Osteoblast (primary cell): ENCODE data around the gene SAP130. TPM values are rescaled to one million over a fixed set of nuclear protein-coding genes. Genes with fewer than 3 reads are reported as not detected.
"Not testable (repeated sequence)": the region's sequence is repeated elsewhere in the genome, so short reads cannot be mapped to it uniquely, and the experiment has no call there.

Experiments
- DNase-seq: peaks from one replicate; pipeline ENCODE4 v3.0.0; 2011; ENCODE audit warnings: low spot score, mixed read lengths; ENCODE audit not compliant: insufficient read length; ENCODE audit errors: missing footprints
- H2AFZ ChIP-seq: 2 replicates; pipeline ENCODE4 v1.6.0; 2011; ENCODE audit warnings: mild to moderate bottlenecking, low read length
- H3K27ac ChIP-seq: 2 replicates; pipeline ENCODE4 v1.5.1; 2011; ENCODE audit warnings: mild to moderate bottlenecking, low read depth, low read length, moderate library complexity
- H3K27me3 ChIP-seq: 2 replicates; pipeline ENCODE4 v1.6.0; 2012; ENCODE audit warnings: mild to moderate bottlenecking, control low read depth, inconsistent platforms, low read length, moderate library complexity; ENCODE audit not compliant: insufficient read depth
- H3K36me3 ChIP-seq: 2 replicates; pipeline ENCODE4 v1.5.1; 2011; ENCODE audit warnings: mild to moderate bottlenecking, low read length, control low read depth, moderate library complexity; ENCODE audit not compliant: insufficient read depth
- H3K4me1 ChIP-seq: 2 replicates; pipeline ENCODE4 v1.5.1; 2011; ENCODE audit warnings: mild to moderate bottlenecking, low read length, control low read depth, moderate library complexity; ENCODE audit not compliant: insufficient read depth
- H3K4me2 ChIP-seq: 2 replicates; pipeline ENCODE4 v1.6.0; 2011; ENCODE audit warnings: mild to moderate bottlenecking, low read length; ENCODE audit not compliant: insufficient read depth
- H3K4me3 ChIP-seq: fragments of 200-600 bp; sonication (generic); 3 replicates; pipeline ENCODE4 v1.5.1; 2012; ENCODE audit warnings: mild to moderate bottlenecking, low read length, inconsistent platforms; ENCODE audit not compliant: insufficient read depth
- H3K79me2 ChIP-seq: 2 replicates; pipeline ENCODE4 v1.6.0; 2012; ENCODE audit warnings: mild to moderate bottlenecking, low read length, control low read depth, inconsistent platforms; ENCODE audit not compliant: insufficient read depth
- H3K9me3 ChIP-seq: 2 replicates; pipeline ENCODE4 v1.5.1; 2011; ENCODE audit warnings: low read depth, low read length, control low read depth
- H4K20me1 ChIP-seq: 2 replicates; pipeline ENCODE4 v1.6.0; 2012; ENCODE audit warnings: mild to moderate bottlenecking, low read length, control low read depth; ENCODE audit not compliant: insufficient read depth
- CTCF ChIP-seq: IDR thresholded peaks from 2 replicates; pipeline ENCODE4 v1.5.1; 2011; ENCODE audit warnings: mild to moderate bottlenecking, low read depth, low read length, moderate library complexity; ENCODE audit errors: extremely low read depth
- total RNA-seq: library from RNA; depleted of rRNA; stranded (reverse); fragments of >200 nt; gene quantifications from 2 replicates; pipeline ENCODE4 v1.2.3, GENCODE V29; 2012

The SAP130 gene
- total RNA-seq, 1 donor = 5.4 TPM

- H3K27ac ChIP-seq = no peak overlapping the region
- H3K4me1 ChIP-seq = no peaks in the 10 kb centered on the region
- no peak overlapping the region for H2AFZ ChIP-seq
- H3K79me2 ChIP-seq = no peaks in the 10 kb centered on the region
- no peaks in the 10 kb centered on the region for H3K9me3 ChIP-seq
- peaks cover 21% of the 10 kb centered on the region for H3K27me3 ChIP-seq
- TF ChIP-seq CTCF = no peak
- no peak overlapping the region for H3K4me2 ChIP-seq
- H3K36me3 ChIP-seq = no peaks in the 10 kb centered on the region
- H4K20me1 ChIP-seq = no peaks in the 10 kb centered on the region
- H3K4me3 ChIP-seq = no peak overlapping the region
- no peak for DNase-seq
These were observed 118.8 kb downstream of the SAP130 start for GRCh38 chr2:127909019-127909418.

GRCh38 chr2:127907733-127908400 is 120.0 kb downstream of the SAP130 start:
- not testable (repeated sequence) for H3K4me1 ChIP-seq, H3K9me3 ChIP-seq, H3K36me3 ChIP-seq, H3K79me2 ChIP-seq, H4K20me1 ChIP-seq, H3K27ac ChIP-seq, H3K4me3 ChIP-seq, DNase-seq, H3K4me2 ChIP-seq, H2AFZ ChIP-seq
- peaks cover 21% of the 10 kb centered on the region for H3K27me3 ChIP-seq

- H3K4me3 ChIP-seq = no peak overlapping the region
- no peaks in the 10 kb centered on the region for H4K20me1 ChIP-seq
- H3K4me2 ChIP-seq = no peak overlapping the region
- no peak overlapping the region for H2AFZ ChIP-seq
- H3K27me3 ChIP-seq = peaks cover 21% of the 10 kb centered on the region
- no peaks in the 10 kb centered on the region for H3K4me1 ChIP-seq
- DNase-seq = no peak
- TF ChIP-seq CTCF = no peak
- no peaks in the 10 kb centered on the region for H3K36me3 ChIP-seq
- no peaks in the 10 kb centered on the region for H3K9me3 ChIP-seq
- no peak overlapping the region for H3K27ac ChIP-seq
- no peaks in the 10 kb centered on the region for H3K79me2 ChIP-seq
These were observed 121.5 kb downstream of the SAP130 start for GRCh38 chr2:127906206-127906926.

GRCh38 chr2:127901339-127902056 is 126.4 kb downstream of the SAP130 start:
- Histone ChIP-seq H3K27me3 (peaks cover 6% of the 10 kb centered on the region), H3K79me2 (no peaks in the 10 kb centered on the region), H3K36me3 (no peaks in the 10 kb centered on the region), H2AFZ (no peak overlapping the region), H3K4me3 (no peak overlapping the region), H3K4me1 (no peaks in the 10 kb centered on the region), H3K4me2 (no peak overlapping the region), H4K20me1 (no peaks in the 10 kb centered on the region), H3K27ac (no peak overlapping the region), H3K9me3 (no peaks in the 10 kb centered on the region)
- no peak for TF ChIP-seq CTCF
- no peak for DNase-seq
